ENCODE measurements around the gene ARHGDIA. TPM values are rescaled to one million over a fixed set of nuclear protein-coding genes. Genes with fewer than 3 reads are reported as not detected.
"Not testable (repeated sequence)": the region's sequence is repeated elsewhere in the genome, so short reads cannot be mapped to it uniquely, and the experiment has no call there.

ARHGDIA gene
- 157 and 161 TPM in 2 replicates for total RNA-seq
- 408 TPM for polyA plus RNA-seq (2012)

- DNase-seq (ENCODE audit: low read depth): no peak
Observed at GRCh38 chr17:81870981-81871386, at the start of gene ARHGDIA. TSS of gene ARHGDIA (minus strand) at chr17:81871337. CDS start at chr17:81869930, 1,407 bp downstream.

DNA sequence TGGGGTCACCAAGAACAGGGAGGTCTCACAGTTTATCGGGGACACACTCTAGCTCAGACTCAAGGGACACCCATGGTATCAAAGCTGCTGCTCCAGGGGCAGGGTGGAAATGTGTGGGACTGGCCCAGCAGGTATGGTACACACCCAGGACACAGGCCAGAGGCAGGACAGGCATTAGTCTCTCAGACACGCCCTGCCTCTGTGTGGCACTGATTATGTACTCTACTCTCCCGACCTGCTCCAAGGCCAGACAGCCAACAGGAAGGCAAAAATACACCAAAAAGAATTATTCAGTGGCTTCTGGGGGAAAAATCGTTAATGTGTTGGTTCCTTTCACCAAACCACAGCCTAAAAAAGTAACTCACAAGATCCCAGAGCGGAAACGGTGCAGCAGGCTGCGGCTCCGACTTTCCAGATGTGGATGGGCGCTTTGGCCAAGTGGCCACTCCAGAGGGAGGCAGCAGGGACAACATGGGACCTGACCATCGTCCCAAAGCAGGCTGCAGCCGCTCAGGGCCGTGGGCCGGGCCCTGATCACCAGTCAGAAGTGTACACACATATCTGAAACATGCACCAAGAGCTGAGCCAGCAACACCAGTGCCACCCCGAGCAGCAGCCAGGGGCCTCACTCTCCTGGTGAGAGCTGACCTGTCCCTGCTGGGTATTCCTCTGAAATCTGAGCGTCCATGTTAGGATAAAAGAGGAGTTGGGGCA is 47.9 kb upstream of the ARHGDIA start:
- DNase-seq (ENCODE audit: low read depth): no peak

DNA sequence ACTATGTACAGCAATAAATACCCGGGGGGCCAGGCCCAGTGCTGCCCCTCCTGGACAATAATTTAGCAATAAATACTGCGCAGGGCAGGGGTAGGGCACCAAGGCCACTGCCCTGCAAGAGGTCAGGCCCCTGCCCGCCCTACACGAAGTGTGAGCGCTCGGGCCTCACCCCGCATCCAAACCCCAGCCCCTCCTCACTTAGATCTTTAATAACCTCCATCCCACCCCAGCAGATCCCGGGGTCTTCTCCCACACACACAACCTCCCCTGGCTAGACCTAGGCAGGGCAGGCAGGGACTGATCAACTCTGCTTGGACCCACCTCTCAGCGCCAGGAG is 47.2 kb upstream of the ARHGDIA start:
- not testable (repeated sequence) for DNase-seq (ENCODE audit: low read depth)

DNA sequence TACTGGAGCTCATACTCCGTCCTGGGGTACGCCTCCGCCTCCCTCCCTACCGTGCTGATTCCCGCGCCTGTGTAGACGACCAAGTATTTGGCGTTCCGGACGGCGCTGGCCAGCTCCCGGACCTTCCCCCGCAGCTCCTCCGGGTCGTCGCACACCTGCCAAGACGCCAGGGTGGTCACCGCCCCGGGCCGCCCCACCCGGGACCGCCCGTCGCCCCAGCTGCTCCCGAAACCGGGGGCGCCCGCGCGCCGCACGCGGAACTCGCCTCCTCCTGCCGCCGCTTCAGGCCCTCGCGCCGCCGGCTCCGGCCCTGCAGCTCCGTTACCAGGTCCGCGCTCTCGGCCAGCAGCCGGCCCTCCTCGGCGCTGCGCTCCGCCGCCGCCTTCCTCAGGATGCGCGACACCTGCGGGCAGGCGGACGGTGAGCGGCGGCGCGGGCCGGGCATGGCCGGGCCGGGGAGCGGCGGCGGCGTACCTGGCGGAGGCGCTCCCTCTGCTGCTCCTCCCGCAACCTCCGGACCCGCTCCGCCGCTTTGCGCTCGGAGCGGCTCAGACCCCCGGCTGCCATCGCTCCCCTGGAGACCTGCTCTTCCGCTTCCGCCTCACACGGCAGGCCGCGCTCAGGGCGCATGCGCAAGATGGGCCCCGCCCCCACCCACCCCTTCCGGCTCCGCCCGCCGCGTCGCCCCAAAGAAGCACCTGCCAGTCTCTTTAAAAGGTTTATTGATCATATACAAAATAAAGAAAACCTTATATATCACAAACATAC is 46.6 kb upstream of the ARHGDIA start, which contains the start of gene SIRT7:
SIRT7 (minus strand) TSS at position 612 of the 768 bp plus-strand sequence; CDS start at position 567, 45 bp downstream.
- DNase-seq (ENCODE audit: low read depth): peak; percentile 77

GRCh38 chr17:81916234-81917001 is 45.3 kb upstream of the ARHGDIA start:
- DNase-seq (ENCODE audit: low read depth): peak; percentile 68

DNA sequence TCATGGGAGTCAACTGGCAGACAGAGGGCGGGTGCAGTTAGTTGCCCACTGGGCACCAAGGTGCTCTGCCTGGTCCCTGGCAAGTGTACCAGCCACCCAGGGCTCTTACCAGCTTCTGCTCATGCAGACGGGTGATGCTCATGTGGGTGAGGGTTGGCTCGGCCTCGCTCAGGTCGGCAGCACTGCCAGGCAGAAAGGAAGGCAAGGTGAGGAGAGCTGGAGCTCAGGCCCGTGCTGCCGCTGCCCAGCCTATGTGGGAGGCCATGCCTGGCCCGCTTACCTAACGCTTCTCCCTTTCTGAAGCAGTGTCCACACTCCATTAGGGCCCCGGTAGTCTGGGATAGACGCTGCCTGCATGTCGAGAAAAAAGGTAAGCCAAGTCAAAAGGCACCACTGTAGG is 44.2 kb upstream of the ARHGDIA start:
- no peak for DNase-seq (ENCODE audit: low read depth)

DNA sequence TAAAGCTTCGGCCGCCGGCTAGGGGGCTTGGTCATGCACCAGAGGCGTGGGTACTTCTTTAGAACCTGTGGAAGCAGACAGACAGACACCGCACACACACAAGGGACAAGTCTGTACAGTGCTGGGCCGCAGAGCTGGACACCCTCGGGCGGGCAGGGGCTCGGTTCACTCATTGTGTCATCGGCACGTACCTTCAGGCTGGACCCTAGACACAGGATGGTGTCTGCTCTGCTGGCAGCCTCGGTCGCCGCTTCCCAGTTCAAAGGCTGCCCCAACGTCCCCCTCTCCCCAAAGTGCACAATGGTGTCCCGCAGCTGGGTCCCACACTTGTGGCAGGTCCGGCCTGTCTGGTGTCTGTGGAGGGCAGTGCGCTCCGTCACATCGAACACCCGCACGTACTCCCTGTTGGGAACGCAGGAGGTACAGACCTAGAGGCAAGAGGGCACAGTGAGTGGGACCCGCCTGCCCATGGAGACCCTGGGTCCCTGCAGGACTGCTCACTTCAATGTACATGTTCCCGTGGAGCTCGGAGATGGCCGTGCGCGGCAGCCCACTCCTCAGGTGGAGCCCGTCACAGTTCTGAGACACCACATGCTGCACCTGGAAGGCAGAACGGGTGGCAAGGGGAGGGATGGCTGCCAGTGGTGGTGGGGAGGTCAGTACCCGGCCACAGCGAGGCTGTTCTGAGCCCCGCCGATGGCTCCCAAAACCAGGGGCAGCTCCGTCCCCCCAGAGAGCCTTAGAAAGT is 43.1 kb upstream of the ARHGDIA start:
- DNase-seq (ENCODE audit: low read depth): no peak

DNA sequence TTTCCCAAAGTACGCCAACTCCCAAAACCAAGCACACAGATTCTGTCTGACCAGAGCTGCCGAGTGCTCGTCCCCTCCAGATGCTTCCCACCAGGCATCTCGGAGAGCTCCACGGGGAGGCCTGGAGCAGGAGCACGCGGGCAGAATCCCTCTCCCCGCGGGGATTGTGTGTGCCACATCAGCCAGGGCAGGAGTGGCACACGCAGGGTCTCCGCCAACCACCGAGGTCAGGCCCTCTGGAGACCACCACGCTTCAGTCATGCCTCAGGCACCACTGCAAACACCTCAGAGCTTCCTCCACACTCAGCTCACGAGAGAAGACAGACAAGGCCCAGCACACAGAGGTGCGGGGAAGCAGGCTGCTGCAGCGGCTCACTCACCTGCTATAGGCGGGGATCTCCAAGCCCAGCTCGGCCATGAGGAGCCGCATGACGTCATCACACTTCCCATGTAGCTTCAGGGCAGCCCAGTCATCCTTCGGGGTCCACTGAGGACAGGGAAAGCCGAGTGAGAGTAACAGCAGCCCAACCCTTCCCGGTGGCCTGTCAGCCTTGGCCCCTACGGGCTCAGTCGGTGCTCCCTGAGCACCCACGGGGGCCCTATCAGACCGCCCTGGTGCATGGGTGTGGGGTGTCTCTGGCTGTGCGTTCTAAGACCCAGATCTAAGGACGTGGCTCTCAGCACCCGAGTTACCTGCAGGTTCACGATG is 42.4 kb upstream of the ARHGDIA start:
- DNase-seq (ENCODE audit: low read depth): no peak

GRCh38 chr17:81912441-81913309 is 41.5 kb upstream of the ARHGDIA start:
- DNase-seq (ENCODE audit: low read depth): no peak

GRCh38 chr17:81911969-81912368 is 40.8 kb upstream of the ARHGDIA start:
- DNase-seq (ENCODE audit: low read depth): no peak

DNA sequence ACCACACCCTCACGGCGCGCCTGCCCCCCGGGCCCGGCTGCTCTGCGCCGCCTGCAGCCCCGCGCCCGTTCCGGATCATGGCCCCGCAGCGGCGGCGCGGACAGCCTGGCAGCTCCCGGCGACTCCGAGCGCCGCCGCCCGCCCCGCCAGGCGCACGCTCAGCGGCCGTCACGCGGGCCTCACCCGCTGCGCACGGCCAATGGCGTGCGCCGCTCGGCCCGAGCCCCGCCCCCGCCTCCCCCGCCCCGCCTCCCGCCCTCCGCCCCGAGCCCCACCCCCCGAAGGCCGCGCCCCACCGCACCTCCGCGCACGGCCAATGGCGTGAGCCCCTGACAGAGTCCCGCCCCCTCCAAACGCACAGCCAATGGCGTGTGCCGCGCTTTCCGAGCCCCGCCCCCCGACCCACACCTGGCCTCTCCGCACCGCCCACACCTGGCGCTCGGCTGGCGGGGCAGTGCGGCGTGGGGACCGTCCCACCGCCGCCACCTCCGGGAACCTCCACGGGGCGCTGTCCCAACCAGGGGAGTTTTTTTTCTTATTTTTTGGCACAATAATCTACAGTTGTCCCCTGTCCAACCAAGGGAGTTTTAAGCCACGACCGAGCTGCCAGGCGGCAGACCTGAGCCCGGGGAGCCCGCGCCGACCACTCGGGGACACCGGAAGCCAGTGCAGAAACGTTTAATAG is 40.3 kb upstream of the ARHGDIA start, which contains the start of gene PCYT2:
PCYT2 (minus strand) TSS at position 123 of the 685 bp plus-strand sequence; CDS start at position 79, 44 bp downstream.
- peak; percentile 86 for DNase-seq (ENCODE audit: low read depth)

DNA sequence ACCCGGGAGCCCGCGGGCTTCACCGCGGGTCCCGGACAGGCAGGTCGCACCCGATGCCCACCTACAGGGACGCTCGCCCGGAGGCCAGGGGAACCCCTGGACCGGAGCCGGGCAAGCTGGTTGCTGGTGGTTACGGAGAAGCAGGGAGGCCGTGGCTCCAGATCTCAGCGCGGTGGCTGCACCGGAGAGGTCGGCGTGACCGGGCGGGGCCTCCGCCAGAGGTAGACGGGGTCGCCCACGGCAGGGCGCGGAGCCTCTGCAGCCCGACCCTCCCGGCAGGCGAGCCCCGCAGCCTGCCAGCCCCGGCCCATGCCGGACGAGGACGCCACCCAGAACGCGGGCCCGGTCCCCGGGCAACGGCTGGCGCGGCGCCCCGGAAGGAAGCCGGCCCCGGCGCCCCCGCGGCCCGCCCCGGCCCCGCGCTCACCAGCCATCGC is 39.7 kb upstream of the ARHGDIA start:
- no peak for DNase-seq (ENCODE audit: low read depth)

GRCh38 chr17:81909966-81910839 is 39.1 kb upstream of the ARHGDIA start:
- no peak for DNase-seq (ENCODE audit: low read depth)

GRCh38 chr17:81909231-81909630 is 38.1 kb upstream of the ARHGDIA start:
- no peak for DNase-seq (ENCODE audit: low read depth)

DNA sequence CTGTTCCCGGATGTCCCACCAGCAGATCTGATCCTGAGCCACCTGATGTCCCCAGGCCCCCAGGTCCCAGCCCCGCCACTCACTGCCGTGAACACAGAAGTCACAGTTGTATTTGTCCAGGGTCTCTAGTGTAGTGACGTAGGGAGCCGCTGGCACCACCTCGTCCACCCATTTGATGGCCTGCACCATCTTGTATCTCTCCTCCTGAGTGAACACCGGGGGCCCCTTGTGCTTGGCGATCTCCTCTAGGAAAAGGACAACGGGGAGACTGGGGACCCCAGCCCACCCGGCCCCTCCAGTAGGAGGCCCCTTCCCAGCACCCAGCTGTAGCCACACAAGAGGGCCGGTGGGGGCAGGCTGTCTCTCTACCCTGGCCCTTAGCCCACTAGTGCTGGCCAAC is 37.7 kb upstream of the ARHGDIA start:
- no peak for DNase-seq (ENCODE audit: low read depth)

DNA sequence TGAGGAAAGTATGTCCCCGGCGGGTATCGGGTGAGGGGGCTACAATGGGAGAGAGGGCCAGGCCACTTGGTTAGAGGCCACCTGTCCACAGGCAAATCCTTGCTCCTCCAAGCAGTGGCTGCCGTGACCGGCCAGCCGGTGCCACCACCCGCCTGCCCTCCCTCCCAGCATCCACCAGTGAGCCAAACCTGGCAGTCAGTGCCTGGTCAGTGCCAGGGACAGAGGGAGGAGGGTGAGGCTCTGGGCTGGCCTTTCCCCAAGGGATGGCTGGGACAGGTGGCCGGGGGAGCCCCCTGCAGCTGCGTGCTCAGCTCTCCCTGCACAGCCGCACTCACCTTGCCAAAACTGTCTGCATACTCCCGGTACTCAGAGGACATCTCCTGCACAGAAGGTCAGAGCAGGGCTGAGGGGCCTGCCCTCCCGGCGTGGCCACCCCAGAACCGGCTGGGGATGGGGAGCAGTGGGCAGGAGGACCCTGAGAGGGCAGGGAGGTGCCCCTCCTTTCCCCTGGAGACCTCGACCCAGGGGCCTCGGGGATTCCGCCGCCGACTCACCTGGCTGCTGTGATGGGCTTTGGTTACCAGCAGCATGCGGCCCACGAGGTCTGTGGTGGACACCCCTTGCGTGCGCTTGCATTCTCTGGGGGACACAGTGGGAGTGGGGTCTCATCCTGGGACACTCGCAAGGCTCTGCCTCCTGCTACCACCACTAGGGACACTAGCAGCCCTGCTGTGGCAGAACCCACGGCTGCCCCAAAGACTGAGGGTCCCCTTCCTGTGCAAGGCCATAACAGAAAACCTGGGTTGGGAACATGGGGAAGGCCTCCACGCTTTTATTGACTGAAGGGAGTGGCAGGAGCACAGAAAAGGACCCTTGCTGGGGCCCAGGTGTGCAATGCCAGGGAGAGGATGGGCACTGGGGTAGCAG is 36.3 kb upstream of the ARHGDIA start:
- DNase-seq (ENCODE audit: low read depth): no peak

All from myocyte (in vitro differentiated cells).